Measurements from ENCODE around the gene TSACC. TPM values are rescaled to one million over a fixed set of nuclear protein-coding genes. Genes with fewer than 3 reads are reported as not detected.

Gene TSACC
- total and polyA plus RNA-seq, 2 of the 8 experiments (the other 6 are each of a cell fraction or from before 2014, with no cell fraction given) = 1.0 to 5.0 TPM

GRCh38 chr1:156293895-156294294 lies 44.4 kb upstream of the TSACC start:
- Histone ChIP-seq H3K79me1 (ENCODE audit: low read depth, low read length) (0 out of 2 replicates have a peak, but pooled peaks cover 3% of the 10 kb centered on the region), H2AK5ac (ENCODE audit: low read depth, low read length) (no peak overlapping the region), H3K4me1 (replicated peaks in 1 of 4; ENCODE audit: control insufficient read depth in 3 of 4, insufficient read depth in 4 of 4, low read length in 3 of 4) (peaks cover 0 to 12% (median 4%) of the 10 kb centered on the region in 4 experiments; a peak in 3 of 7 replicates), H3K23me2 (ENCODE audit: low read depth, low read length) (peaks cover 7% of the 10 kb centered on the region; the same call in 1 of the 2 replicates), H3K18ac (ENCODE audit: extremely low read depth, low read length) (no peak overlapping the region), H3K56ac (replicated peaks; ENCODE audit: insufficient read length, low read depth, low read length) (no peak overlapping the region), H2BK12ac (ENCODE audit: low read depth, low read length) (no peak overlapping the region), H3K36me3 (ENCODE audit: control insufficient read depth in 2 of 4, insufficient read depth in 4 of 4, low read length in 3 of 4) (peaks cover 0 to 7% (median 0%) of the 10 kb centered on the region in 4 experiments; a peak in 2 of 8 replicates), H4K8ac (ENCODE audit: extremely low read depth, insufficient read depth, low read length) (no peak overlapping the region), H3K4ac (replicated peaks; ENCODE audit: insufficient read length, low read depth, low read length) (no peak overlapping the region), H3K9me3 (ENCODE audit: insufficient read depth in 2 of 2, low read depth in 1 of 2, low read length in 1 of 2) (no peaks in the 10 kb centered on the region), H4K20me1 (replicated peaks in 1 of 2; ENCODE audit: control insufficient read depth in 1 of 2, insufficient read depth in 2 of 2, low read length in 2 of 2) (peaks cover 0 to 3% of the 10 kb centered on the region in 2 experiments), H2BK5ac (ENCODE audit: low read depth, low read length) (no peak overlapping the region), H2BK15ac (ENCODE audit: low read length) (no peak overlapping the region), H3K9ac (replicated peaks in 1 of 4; ENCODE audit: extremely low read depth in 1 of 4, low read depth in 3 of 4, low read length in 3 of 4) (no peak overlapping the region), H2BK20ac (ENCODE audit: low read length) (no peak overlapping the region), H3K4me3 (ENCODE audit: extremely low read depth in 1 of 4, insufficient read depth in 2 of 4, low read depth in 3 of 4, low read length in 4 of 4) (no peak overlapping the region), H3K27me3 (replicated peaks in 1 of 4; ENCODE audit: control insufficient read depth in 3 of 4, extremely low read depth in 1 of 4, insufficient read depth in 3 of 4, low read length in 3 of 4) (no peaks in the 10 kb centered on the region), H4K5ac (ENCODE audit: insufficient read length, low read depth, low read length) (no peak overlapping the region), H2AFZ (ENCODE audit: low read length) (no peak overlapping the region), H3K79me2 (ENCODE audit: control insufficient read depth in 1 of 2, insufficient read depth in 2 of 2, low read length in 2 of 2) (no peaks in the 10 kb centered on the region), H4K91ac (replicated peaks; ENCODE audit: insufficient read length, low read length) (no peak overlapping the region), H3K4me2 (ENCODE audit: insufficient read depth in 1 of 2, low read depth in 2 of 2, low read length in 2 of 2) (no peak overlapping the region), H3K23ac (ENCODE audit: insufficient read length) (no peak overlapping the region), H3K14ac (ENCODE audit: insufficient read length) (no peak overlapping the region), H2BK120ac (replicated peaks; ENCODE audit: low read depth, low read length) (no peak overlapping the region), H3K27ac (ENCODE audit: low read depth, low read length) (no peak overlapping the region)
- no peak for DNase-seq (ENCODE audit: low read depth in 1 of 2, low spot score in 2 of 2)
- CTCF ChIA-PET (ENCODE audit: partially characterized antibody) = interaction anchor here (0.6 to 1.5 kb wide), 5 partner anchors 11 to 152 kb away, joined by 3 to 4 read pairs (median 3); no protein-coding TSS in a partner anchor
- POLR2A ChIA-PET (ENCODE audit: partially characterized antibody) = interaction anchor here (0.9 to 16.5 kb wide), 5 partner anchors 9 to 16 kb away, joined by 3 to 221 read pairs (median 4); partner anchors contain the start of genes SMG5 and TMEM79
- TF ChIP-seq, protein P1, sequence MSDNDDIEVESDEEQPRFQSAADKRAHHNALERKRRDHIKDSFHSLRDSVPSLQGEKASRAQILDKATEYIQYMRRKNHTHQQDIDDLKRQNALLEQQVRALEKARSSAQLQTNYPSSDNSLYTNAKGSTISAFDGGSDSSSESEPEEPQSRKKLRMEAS (IDR thresholded peaks at IDR 0.05) = no peak
- FAIRE-seq = no peak
- WGBS, 2 experiments (ENCODE audit: extremely low coverage in 1 of 2, insufficient coverage in 1 of 2, insufficient read length in 1 of 2, insufficient replicate concordance in 2 of 2, low coverage in 1 of 2, low lambda C conversion rate in 2 of 2, missing lambda C conversion rate in 1 of 2) = 96% methylated on average over 9 of the region's 9 CpGs; no CpG with 5 or more reads in 1 of the 2 experiments

All from H1 (cell line).